Ecto neural progenitor cell (in vitro differentiated cells): ENCODE measurements around the gene OGT.
"Not testable (repeated sequence)": the region's sequence is repeated elsewhere in the genome, so short reads cannot be mapped to it uniquely, and the experiment has no call there.

Source experiments
- DNase-seq: peaks from one replicate; pipeline ENCODE4 v3.0.0-alpha.2; 2018; ENCODE audit warnings: low spot score

The OGT gene

DNA sequence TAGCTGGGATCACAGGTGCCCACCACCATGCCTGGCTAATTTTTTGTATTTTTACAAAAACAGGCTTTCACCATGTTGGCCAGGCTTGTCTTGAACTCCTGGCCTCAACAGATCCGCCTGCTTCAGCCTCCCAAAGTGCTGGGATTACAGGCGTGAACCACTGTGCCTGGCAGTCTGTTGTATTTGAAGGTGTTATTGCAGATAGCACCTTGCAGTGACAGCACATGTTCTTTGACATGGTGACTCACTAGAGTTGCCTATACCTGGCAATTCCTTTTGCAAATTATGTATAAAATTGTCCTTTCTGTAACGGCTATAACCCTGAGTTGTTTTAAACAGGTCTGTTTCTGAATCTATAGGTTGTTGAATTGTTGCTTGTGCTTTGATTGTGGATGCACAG, 7.9 kb downstream of the OGT start:
- no peak for DNase-seq

GRCh38 chrX:71541210-71542022, 8.5 kb downstream of the OGT start:
- DNase-seq: no peak

DNA sequence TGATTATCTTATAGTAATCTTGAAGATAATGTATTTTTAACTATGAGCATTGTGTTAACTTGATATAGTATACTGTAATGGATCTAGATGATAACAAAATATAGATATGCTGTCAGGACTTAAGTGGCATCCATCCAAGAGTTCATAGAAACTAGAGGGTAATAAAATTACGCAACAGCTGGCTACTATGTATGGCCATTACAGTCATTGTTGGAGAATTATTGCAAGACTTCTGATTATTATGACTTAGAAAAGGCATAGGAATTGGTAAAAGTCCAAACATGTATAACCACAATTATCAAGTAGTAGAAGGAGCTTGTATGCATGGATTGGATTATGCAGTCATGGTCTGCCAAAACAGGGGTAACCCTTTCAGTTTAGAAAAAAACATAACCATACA, 9.5 kb downstream of the OGT start:
- no peak for DNase-seq

DNA sequence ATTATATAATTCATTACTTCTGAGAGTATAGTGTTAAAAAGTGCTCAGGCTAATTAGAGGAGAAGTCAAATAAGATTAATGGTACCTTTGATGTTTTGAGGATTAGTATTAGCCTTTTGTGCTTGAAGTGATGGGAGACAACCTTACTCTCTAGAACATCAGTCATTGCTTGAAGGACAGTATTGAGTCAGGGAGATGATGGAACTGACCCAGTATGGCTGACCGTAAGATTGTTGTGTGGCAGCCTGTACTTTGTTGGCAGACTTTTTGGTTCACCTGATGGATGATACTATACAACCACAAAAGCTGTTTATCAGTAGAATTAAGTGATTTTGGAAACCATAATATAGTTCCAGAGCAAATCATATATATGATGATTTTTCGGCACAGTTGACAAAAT, 9.9 kb downstream of the OGT start:
- no peak for DNase-seq

- DNase-seq: no peak
These were observed 10.4 kb downstream of the OGT start for GRCh38 chrX:71543316-71543715.

DNA sequence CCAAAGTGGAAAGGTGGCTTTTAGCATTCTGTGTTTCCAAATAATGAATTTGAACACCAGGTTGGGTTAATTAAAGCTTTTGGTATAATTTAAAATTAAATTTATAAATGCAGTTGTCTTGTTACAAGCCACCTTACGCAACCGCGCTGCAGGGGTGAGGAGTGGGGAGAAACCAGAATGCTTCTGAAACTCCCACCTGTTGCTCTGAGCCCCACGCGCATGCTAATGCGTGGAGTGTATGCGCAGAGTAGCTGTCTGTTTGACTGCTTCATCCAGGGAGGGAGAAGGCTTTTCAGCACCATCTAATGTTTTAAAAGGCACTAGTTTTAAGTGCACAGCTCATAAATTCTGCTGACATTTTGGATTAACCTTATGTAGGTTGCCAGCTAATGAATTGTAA, 12.5 kb downstream of the OGT start:
- DNase-seq: no peak

- DNase-seq: no peak
These were observed 14.0 kb downstream of the OGT start for GRCh38 chrX:71546879-71547278.

GRCh38 chrX:71547339-71547738, 14.4 kb downstream of the OGT start:
- DNase-seq: no peak

GRCh38 chrX:71549986-71550385, 17.1 kb downstream of the OGT start:
- no peak for DNase-seq

- no peak for DNase-seq
These were observed 17.7 kb downstream of the OGT start for GRCh38 chrX:71550578-71550977.

DNA sequence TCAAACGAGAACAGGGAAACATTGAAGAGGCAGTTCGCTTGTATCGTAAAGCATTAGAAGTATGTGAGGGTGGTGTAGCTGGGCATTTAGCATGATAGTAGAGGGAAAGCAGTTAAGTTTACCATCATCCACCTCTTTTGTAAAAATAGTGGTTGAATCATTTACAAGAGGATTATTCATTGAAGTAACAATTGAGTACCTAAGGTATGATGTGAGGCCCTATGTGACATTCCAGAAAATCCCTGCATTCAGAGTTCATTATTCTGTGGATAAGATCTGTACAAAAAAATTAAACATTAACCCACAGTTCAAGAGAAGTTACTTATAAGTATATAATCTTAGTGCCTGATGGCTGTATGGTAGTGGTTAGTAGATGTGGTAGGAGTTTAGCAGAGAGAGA, 23.1 kb downstream of the OGT start:
- DNase-seq: no peak

DNA sequence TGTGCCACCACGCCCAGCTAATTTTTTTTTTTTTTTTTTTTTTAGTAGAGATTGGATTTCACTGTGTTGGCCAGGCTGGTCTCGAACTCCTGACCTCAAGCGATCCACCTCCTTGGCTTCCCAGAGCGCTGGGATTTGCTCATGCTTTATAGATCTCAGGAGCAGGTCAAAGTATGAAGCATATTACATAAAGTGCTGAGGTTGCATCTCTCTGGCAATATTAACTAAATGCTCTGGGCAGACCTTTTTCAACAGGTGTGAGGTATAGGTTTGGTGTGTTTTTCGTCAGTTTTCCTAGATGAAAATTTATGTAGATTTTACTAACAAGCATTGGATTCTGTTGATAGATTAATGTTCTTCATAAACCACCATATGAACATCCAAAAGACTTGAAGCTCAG, 26.0 kb downstream of the OGT start:
- no peak for DNase-seq

DNA sequence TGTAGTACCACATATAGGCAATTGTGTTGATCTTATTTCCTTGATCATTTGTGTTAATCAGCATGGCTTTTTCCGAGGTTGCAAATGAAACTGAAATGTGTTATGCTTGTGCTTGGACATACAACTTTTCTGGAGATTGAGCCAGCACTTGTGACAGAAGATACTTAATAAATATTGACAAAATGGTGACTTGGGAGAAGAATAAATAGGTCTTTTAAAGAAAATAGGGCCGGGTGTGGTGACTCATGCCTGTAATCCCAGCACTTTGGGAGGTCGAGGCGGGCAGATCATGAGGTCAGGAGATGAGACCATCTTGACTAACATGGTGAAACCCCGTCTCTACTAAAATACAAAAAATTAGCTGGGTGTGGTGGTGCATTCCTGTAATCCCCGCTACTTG, 26.9 kb downstream of the OGT start:
- not testable (repeated sequence) for DNase-seq

DNA sequence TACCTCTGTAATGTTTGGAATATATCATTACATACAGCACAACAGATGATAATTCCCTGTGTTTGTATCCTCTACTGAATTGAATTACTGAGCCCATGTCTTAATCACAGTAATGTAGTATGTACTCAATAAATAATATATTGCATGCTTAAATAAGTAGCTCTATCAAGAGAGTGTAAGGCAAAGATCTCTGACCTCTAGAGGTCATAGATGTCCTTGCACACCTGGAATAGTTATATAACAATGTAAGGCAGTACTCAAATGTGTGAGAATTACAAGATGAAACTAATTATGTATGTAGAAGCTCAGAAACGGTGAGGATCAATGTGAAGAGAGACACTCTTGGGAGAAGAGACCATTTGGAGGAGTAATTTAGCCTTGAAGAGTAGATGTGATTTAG, 31.0 kb downstream of the OGT start:
- DNase-seq: no peak

GRCh38 chrX:71565474-71566041, 32.7 kb downstream of the OGT start:
- DNase-seq: no peak

DNA sequence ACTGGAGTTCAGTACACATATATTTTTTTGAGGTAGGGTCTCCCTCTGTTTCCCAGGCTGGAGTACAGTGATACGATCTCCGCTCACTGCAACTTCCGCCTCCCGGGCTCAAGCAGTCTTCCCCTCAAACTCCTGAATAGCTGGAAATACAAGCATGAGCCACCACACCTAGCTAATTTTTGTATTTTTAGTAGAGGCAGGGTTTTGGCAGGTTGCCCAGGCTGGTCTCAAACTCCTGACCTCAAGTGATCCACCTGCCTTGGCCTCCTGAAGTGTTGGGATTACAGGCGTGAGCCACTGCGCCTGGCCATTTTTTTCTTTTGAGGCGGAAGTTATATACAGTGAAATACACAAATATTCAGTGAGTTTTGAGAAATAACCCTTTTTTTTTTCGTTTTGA, 38.5 kb downstream of the OGT start:
- DNase-seq: not testable (repeated sequence)

DNA sequence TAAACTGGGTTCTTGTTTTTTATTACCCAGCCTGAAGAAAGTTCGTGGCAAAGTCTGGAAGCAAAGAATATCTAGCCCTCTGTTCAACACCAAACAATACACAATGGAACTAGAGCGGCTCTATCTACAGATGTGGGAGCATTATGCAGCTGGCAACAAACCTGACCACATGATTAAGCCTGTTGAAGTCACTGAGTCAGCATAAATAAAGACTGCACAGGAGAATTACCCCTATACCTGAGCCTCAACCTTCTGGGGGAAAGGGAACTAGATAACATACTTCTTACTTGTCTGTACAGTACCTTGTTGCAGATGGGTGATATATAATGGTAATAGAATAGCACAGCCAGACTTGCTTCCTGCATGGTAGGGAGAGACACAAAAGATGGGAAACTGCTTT, 40.7 kb downstream of the OGT start:
- no peak for DNase-seq

GRCh38 chrX:71577682-71578081, 44.8 kb downstream of the OGT start:
- DNase-seq: no peak

DNA sequence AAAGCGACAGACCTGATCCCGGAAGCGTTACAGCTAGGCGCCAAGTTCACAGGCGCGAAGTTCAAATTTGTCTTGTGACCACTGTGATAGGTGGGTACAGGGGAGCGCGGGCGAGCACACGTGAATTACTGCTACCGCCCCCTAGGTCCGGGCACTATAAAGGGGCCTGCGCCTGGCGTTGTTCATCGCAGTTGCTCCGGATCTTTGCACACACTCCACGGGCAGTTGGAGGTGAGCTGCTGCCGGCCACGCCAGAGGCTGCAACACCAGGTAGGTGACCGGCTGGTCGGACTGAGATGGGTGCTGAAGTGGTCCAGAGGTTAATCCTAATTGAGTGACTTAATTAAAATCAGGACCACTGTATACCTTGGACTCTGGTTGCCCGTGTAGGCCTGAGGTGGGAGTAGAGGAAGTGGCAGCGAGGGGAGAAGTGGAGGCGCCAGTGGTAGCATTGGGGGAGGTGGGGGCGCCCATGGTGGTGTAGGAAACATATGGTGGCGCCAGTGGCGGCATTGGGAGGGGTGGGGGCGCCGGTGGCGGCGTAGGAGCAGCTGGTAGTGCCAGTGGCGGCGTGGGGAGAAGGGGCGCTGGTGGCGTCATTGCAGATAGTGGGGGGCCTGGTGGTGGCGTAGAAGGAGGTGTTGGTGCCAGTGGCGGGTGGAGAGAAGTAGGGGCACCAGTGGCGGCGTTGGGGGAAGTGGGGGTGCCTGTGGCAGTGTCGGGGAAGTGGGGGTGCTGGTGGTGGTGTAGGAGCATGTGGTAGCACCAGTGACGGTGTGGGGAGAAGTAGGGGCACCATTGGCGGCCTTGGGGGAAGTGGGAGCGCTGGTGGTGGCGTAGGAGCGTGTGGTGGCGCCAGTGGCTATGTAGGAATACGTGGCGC, 45.6 kb downstream of the OGT start, which contains the start of gene GCNA:
Gene GCNA, plus strand, starts transcription at position 185 of the 883 bp plus-strand sequence. CDS start 2,385 bp downstream, outside the sequence.
- DNase-seq: no peak

DNA sequence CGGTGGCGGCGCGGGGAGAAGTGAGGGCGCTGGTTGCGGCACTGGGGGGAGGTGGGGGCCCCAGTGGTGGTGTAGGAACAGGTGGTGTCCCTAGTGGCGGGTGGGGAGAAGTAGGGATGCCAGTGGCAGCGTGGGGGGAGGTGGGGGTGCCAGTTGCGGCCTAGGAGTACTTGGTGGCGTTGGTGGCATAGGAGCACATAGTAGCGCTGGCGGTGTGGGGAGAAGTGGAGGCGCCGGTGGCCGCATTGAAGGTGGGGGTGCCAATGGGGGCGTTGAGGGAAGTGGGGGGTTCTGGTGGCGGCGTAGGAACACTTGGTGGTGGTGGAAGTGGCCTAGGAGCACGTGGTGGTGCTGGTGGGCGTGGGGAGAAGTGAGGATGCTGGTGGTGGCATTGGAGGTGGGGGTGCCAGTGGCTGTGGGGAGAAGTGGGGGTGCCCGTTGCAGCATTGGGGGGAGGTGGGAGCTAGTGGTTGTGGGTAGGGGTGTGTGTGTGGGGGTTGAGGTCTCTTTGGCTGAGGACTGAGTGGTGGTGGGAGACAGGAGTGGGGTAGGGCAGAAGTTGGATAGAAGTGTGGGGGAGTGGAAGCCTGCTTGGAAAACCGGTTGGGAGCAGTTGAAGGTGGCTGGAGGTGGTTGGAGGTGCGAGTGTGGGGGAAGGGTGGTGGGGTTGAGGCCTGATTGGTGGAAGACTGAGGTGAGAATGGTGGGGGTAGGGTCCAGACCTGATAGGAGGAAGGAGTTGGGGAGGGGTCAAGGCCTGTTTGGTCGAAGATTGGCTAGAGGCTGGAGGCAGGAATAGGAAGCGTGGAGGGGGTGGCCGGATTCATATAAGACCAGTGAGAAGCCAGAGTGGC, 46.5 kb downstream of the OGT start:
- DNase-seq: no peak

DNA sequence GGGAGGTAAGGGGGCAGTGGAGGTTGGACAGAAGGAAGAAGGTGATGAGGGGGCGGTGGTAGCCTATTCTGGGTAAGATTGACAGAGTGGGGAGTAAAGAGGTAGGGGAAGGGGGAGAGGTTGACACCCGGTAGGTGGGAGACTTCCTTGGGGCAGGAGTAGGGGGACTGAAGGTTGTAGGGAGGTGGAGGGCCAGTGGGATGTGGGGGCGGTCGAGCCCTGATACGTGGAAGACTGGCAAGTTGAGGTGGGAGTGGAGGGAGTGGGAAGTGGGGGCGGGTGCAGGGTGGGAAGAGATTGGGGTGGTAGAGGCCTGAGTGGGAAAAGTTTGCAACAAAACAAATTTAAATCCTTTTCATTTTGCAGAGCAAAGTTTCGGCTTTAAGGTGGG, 47.1 kb downstream of the OGT start:
- no peak for DNase-seq

DNA sequence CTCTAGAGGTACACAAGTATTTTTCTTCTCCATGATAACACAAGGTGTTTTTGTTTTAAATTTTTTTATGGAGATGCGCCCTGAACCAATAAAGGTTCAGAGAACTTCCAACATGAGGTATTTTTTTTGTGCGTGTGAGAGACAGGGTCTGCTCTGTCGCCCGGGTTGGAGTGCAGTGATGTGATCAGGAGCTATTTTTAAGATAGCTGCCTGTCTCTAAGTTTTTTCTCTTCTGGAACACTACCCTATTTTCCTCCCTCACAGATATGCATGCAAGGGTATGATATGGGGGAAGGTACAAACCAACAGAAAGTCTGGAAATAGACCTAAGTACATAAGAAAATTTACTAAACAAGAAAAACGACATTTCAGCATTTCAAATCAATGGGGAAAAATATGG, 48.3 kb downstream of the OGT start:
- DNase-seq: no peak
